ENCODE data around the gene NPIPA5. TPM values are rescaled to one million over a fixed set of nuclear protein-coding genes. Genes with fewer than 3 reads are reported as not detected.
"Not testable (repeated sequence)": the region's sequence is repeated elsewhere in the genome, so short reads cannot be mapped to it uniquely, and the experiment has no call there.

The NPIPA5 gene
- total and polyA plus RNA-seq, 2 donors (not counting 3 experiments of a cell fraction or from before 2014, with no cell fraction given), result 11.3 to 19.6 TPM

- Histone ChIP-seq H3K4me3 (replicated peaks in 1 of 3; ENCODE audit: insufficient read depth in 1 of 3, low read depth in 1 of 3, low read length in 3 of 3) (peak within 1 kb of the TSS; percentile 23 to 41 (median 36)), H2AFZ (ENCODE audit: low read depth, low read length) (peak within 1 kb of the TSS; percentile 95), H3K4me2 (ENCODE audit: insufficient read depth, low read length) (peak within 1 kb of the TSS; percentile 42)
- H3K79me2 ChIP-seq (ENCODE audit: control insufficient read depth, insufficient read depth, low read length); DNase-seq (ENCODE audit: low read depth, low spot score); BruUV-seq (replicated peaks); H4K20me1 ChIP-seq (replicated peaks; ENCODE audit: control insufficient read depth, extremely low read depth, insufficient read depth, low read length); H3K27me3 ChIP-seq (ENCODE audit: control insufficient read depth in 2 of 2, insufficient read depth in 2 of 2, low read length in 2 of 2); CTCF ChIA-PET; H3K9me3 ChIP-seq (replicated peaks; ENCODE audit: control insufficient read depth, insufficient read depth, low read length); FAIRE-seq; H3K4me1 ChIP-seq (ENCODE audit: control insufficient read depth, extremely low read depth, insufficient read depth, low read length); H3K9me1 ChIP-seq (replicated peaks; ENCODE audit: control insufficient read depth, extremely low read depth, insufficient read depth, low read length); H3K9ac ChIP-seq (replicated peaks; ENCODE audit: extremely low read depth, insufficient read depth, low read length); dilution Hi-C loops (cut with MboI; ENCODE audit: extremely low pct_ligation_motif_present, low sequenced_read_pairs); H3K27ac ChIP-seq (ENCODE audit: insufficient read depth, low read depth, low read length); H3K36me3 ChIP-seq (ENCODE audit: control insufficient read depth in 2 of 2, extremely low read depth in 1 of 2, insufficient read depth in 2 of 2, low read length in 2 of 2); POLR2A ChIA-PET; intact Hi-C loops (cut with micrococcal nuclease): not testable (repeated sequence)
Observed at GRCh38 chr16:15395631-15396508, 17.8 kb upstream of the NPIPA5 start, which contains the start of gene MPV17L. MPV17L (plus strand) TSS chr16:15395754; CDS start chr16:15395898, 144 bp downstream.

GRCh38 chr16:15393025-15393424 is 14.9 kb upstream of the NPIPA5 start:
- H3K9ac ChIP-seq (replicated peaks; ENCODE audit: extremely low read depth, insufficient read depth, low read length); H4K20me1 ChIP-seq (replicated peaks; ENCODE audit: control insufficient read depth, extremely low read depth, insufficient read depth, low read length); CTCF ChIA-PET; H3K36me3 ChIP-seq (ENCODE audit: control insufficient read depth in 2 of 2, extremely low read depth in 1 of 2, insufficient read depth in 2 of 2, low read length in 2 of 2); H3K79me2 ChIP-seq (ENCODE audit: control insufficient read depth, insufficient read depth, low read length); DNase-seq (ENCODE audit: low read depth, low spot score); H3K27me3 ChIP-seq (ENCODE audit: control insufficient read depth in 2 of 2, insufficient read depth in 2 of 2, low read length in 2 of 2); H3K9me3 ChIP-seq (replicated peaks; ENCODE audit: control insufficient read depth, insufficient read depth, low read length); H2AFZ ChIP-seq (ENCODE audit: low read depth, low read length); H3K4me3 ChIP-seq (replicated peaks in 1 of 3; ENCODE audit: insufficient read depth in 1 of 3, low read depth in 1 of 3, low read length in 3 of 3); BruUV-seq (replicated peaks); H3K9me1 ChIP-seq (replicated peaks; ENCODE audit: control insufficient read depth, extremely low read depth, insufficient read depth, low read length); H3K4me2 ChIP-seq (ENCODE audit: insufficient read depth, low read length); intact Hi-C loops (cut with micrococcal nuclease); H3K27ac ChIP-seq (ENCODE audit: insufficient read depth, low read depth, low read length); FAIRE-seq; H3K4me1 ChIP-seq (ENCODE audit: control insufficient read depth, extremely low read depth, insufficient read depth, low read length); dilution Hi-C loops (cut with MboI; ENCODE audit: extremely low pct_ligation_motif_present, low sequenced_read_pairs); POLR2A ChIA-PET: not testable (repeated sequence)

GRCh38 chr16:15389916-15390315 is 11.8 kb upstream of the NPIPA5 start:
- FAIRE-seq, result not testable (repeated sequence)

GRCh38 chr16:15388060-15388459 is 10.0 kb upstream of the NPIPA5 start:
- H3K27me3 ChIP-seq (ENCODE audit: control insufficient read depth in 2 of 2, insufficient read depth in 2 of 2, low read length in 2 of 2); dilution Hi-C loops (cut with MboI; ENCODE audit: extremely low pct_ligation_motif_present, low sequenced_read_pairs); BruUV-seq (replicated peaks); intact Hi-C loops (cut with micrococcal nuclease); H2AFZ ChIP-seq (ENCODE audit: low read depth, low read length); H4K20me1 ChIP-seq (replicated peaks; ENCODE audit: control insufficient read depth, extremely low read depth, insufficient read depth, low read length); H3K27ac ChIP-seq (ENCODE audit: insufficient read depth, low read depth, low read length); H3K9ac ChIP-seq (replicated peaks; ENCODE audit: extremely low read depth, insufficient read depth, low read length); H3K4me1 ChIP-seq (ENCODE audit: control insufficient read depth, extremely low read depth, insufficient read depth, low read length); H3K4me3 ChIP-seq (replicated peaks in 1 of 3; ENCODE audit: insufficient read depth in 1 of 3, low read depth in 1 of 3, low read length in 3 of 3); H3K36me3 ChIP-seq (ENCODE audit: control insufficient read depth in 2 of 2, extremely low read depth in 1 of 2, insufficient read depth in 2 of 2, low read length in 2 of 2); H3K9me1 ChIP-seq (replicated peaks; ENCODE audit: control insufficient read depth, extremely low read depth, insufficient read depth, low read length); H3K4me2 ChIP-seq (ENCODE audit: insufficient read depth, low read length); FAIRE-seq; H3K79me2 ChIP-seq (ENCODE audit: control insufficient read depth, insufficient read depth, low read length); H3K9me3 ChIP-seq (replicated peaks; ENCODE audit: control insufficient read depth, insufficient read depth, low read length); CTCF ChIA-PET; POLR2A ChIA-PET; DNase-seq (ENCODE audit: low read depth, low spot score): not testable (repeated sequence)

More at GRCh38 chr16:15389916-15390315, 11.8 kb upstream of the NPIPA5 start:
- intact Hi-C loops (cut with micrococcal nuclease); H3K4me3 ChIP-seq (replicated peaks in 1 of 3; ENCODE audit: insufficient read depth in 1 of 3, low read depth in 1 of 3, low read length in 3 of 3); H3K9me1 ChIP-seq (replicated peaks; ENCODE audit: control insufficient read depth, extremely low read depth, insufficient read depth, low read length); H3K27ac ChIP-seq (ENCODE audit: insufficient read depth, low read depth, low read length); POLR2A ChIA-PET; CTCF ChIA-PET; H3K27me3 ChIP-seq (ENCODE audit: control insufficient read depth in 2 of 2, insufficient read depth in 2 of 2, low read length in 2 of 2); H3K36me3 ChIP-seq (ENCODE audit: control insufficient read depth in 2 of 2, extremely low read depth in 1 of 2, insufficient read depth in 2 of 2, low read length in 2 of 2); H2AFZ ChIP-seq (ENCODE audit: low read depth, low read length); dilution Hi-C loops (cut with MboI; ENCODE audit: extremely low pct_ligation_motif_present, low sequenced_read_pairs); BruUV-seq (replicated peaks); H3K4me2 ChIP-seq (ENCODE audit: insufficient read depth, low read length); DNase-seq (ENCODE audit: low read depth, low spot score); H3K79me2 ChIP-seq (ENCODE audit: control insufficient read depth, insufficient read depth, low read length); H4K20me1 ChIP-seq (replicated peaks; ENCODE audit: control insufficient read depth, extremely low read depth, insufficient read depth, low read length); H3K9ac ChIP-seq (replicated peaks; ENCODE audit: extremely low read depth, insufficient read depth, low read length); H3K4me1 ChIP-seq (ENCODE audit: control insufficient read depth, extremely low read depth, insufficient read depth, low read length); H3K9me3 ChIP-seq (replicated peaks; ENCODE audit: control insufficient read depth, insufficient read depth, low read length): not testable (repeated sequence)
